SH-SY5Y (cell line): ENCODE measurements around the gene GULP1.

Experiments used
- GATA2 ChIP-seq: IDR thresholded peaks from 2 replicates; pipeline ENCODE4 v1.6.1; 2011; ENCODE audit warnings: mild to moderate bottlenecking, low read depth, low read length
- GATA3 ChIP-seq: IDR thresholded peaks from 2 replicates; pipeline ENCODE4 v1.6.1; 2011; ENCODE audit warnings: low read depth, mild to moderate bottlenecking, low read length, moderate library complexity

DNA sequence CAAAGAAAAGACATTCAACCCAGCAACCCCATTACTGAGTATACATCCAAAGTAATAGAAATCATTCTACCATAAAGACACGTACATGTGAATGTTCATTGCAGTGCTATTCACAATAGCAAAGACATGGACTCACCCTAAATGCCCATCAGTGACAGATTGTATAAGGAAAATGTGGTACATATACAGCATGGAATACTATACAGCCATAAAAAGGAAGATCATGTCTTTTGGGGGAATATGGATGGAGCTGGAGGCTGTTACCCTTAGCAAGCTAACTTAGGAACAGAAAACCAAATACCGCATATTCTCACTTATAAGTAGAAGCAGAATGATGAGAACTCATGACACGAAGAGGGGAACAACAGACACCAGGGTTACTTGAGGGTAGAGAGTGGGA, 145.9 kb downstream of the GULP1 start:
- TF ChIP-seq GATA2 (no peak), GATA3 (no peak)
